ENCODE data around the gene MAPK9.
A peak's percentile ranks its signal among the peaks of the same experiment; 100 is the strongest.

The MAPK9 gene

DNA sequence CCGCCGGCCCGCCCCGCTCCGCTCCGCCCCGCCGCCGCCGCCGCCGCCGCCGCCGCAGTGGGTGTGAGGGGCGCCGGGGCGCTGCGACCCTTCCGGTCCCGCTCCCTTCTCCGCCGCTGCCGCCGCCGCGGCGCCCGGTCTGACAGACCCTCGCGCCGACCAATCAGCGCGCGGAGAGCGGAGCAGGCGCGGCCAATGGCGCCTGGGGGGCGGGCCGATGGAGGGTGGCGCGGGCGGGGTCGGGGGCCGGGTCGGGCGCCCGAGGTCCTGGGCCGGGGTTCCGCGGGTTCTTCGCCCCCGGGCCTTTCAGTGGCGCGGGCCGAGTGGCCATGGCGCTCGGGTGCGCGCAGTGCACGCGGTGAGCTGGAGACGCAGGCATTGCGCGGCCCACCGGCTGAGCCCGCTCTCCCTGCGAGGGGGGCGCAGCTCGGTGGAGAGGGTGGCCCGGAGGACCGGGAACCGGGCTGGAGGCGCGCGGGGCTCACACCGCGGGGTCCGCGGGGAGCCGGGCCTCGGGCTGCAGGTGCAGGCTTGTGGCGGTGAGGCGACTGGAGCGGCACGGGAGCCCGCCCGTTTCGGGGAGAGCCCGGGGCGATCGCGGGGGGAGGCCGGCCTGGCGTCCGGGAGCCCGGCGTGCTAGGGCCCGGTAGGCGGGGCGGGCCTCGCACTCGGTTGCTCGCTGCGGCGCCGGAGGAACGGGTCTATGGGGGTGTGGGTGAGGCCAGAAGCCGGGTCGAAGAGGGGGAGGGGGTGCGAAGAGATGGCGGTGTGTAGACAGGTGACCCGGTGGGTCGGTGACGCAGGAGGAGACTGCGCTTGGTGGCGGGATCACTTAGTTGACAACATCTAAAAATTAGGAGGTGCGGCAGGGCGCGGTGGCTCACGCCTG, at the start of gene MAPK9:
TSS of gene MAPK9 (minus strand) at position 141 of the 889 bp plus-strand sequence. CDS start 11,522 bp downstream, outside the sequence.
- peak; percentile 37 for DNase-seq (ENCODE audit: extremely low read depth, low read depth)
- no peak for TF ChIP-seq CTCF (IDR thresholded peaks at IDR 0.05; ENCODE audit: low read depth, low read length)

GRCh38 chr5:180341595-180341994, 49.7 kb upstream of the MAPK9 start:
- no peak for TF ChIP-seq CTCF (IDR thresholded peaks at IDR 0.05; ENCODE audit: low read depth, low read length)

DNA sequence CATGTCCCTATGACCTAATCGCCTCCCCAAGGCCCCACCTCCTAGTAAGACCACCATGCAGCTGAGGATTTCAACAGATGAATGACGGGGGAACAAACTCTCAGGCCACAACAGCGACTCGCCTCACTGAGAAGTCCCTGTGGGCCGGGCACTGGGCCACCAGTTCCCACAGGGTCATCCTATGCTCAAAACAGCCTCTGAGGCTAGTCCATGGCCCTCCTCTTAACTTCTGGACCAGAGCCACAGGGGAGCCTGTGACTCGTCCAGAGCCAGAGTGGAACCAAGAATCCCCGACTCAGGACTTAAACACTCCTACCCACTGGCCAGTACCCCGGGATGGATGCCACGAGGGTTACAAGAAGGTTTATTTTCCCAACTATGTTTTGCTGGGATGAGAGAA, 49.0 kb upstream of the MAPK9 start:
- no peak for DNase-seq (ENCODE audit: extremely low read depth, low read depth)
- no peak for TF ChIP-seq CTCF (IDR thresholded peaks at IDR 0.05; ENCODE audit: low read depth, low read length)

More at GRCh38 chr5:180341595-180341994, 49.7 kb upstream of the MAPK9 start:
- no peak for DNase-seq (ENCODE audit: extremely low read depth, low read depth)

- no peak for TF ChIP-seq CTCF (IDR thresholded peaks at IDR 0.05; ENCODE audit: low read depth, low read length)
- DNase-seq (ENCODE audit: extremely low read depth, low read depth) = no peak
Observed at GRCh38 chr5:180339583-180340183, 47.8 kb upstream of the MAPK9 start.

- TF ChIP-seq CTCF (IDR thresholded peaks at IDR 0.05; ENCODE audit: low read depth, low read length) = no peak
- DNase-seq (ENCODE audit: extremely low read depth, low read depth) = no peak
Observed at GRCh38 chr5:180338001-180338707, 46.3 kb upstream of the MAPK9 start.

DNA sequence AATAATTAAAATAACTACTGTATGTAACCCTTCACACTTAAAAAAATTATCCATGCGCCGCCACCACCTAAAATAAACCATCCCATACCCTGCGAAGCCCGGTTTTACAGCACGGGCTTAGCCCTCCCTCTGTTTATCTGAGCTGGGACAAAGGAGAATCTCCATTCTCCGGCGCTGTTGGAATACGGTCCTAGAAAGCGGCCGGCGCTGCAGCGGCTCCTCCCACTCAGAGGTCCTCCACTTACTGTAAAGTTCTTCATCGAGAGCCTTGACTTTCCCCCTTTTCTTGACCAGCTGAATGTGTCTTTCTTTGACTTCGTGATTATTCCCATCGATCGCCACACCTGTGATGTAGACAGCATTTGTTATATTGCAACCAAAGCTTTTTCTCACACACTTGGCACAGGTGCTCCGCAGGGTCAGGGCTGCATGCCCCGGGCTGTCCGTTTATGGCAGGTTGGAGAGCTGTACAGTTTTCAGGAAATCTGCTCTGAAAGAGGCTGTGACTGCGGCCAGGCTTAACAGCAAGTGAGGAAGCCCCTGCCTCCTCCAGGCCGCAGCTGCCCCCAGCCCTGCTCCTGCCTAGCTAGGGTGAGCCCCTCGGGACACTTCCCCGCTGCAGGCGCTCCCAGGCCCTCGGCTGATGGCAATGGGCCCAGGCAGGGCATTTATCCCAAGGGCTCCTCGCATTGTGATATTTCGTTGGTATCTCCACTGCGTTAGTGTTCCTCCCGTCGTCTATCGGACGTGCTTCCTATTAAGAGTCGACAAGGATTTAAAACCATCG, 44.5 kb upstream of the MAPK9 start:
- DNase-seq (ENCODE audit: extremely low read depth, low read depth) = no peak
- no peak for TF ChIP-seq CTCF (IDR thresholded peaks at IDR 0.05; ENCODE audit: low read depth, low read length)

Data from AG09319 (cell line).